Spleen (tissue), 11 donors: ENCODE results near the gene KHK. TPM values are rescaled to one million over a fixed set of nuclear protein-coding genes. Genes with fewer than 3 reads are reported as not detected.

Source experiments
- DNase-seq: peaks from one replicate; pipeline ENCODE4 v3.0.0-alpha.2; 2020
- H3K27ac ChIP-seq, 8 donors: fragments of 200-600 bp; sonication (generic) in 7 of 8; 1 replicate in 4 of 8; 2 replicates in 4 of 8; pipeline versions ENCODE4 v1.5.0 to v1.8.0; 2016 to 2021; ENCODE audit warnings: inconsistent platforms in 4 of 8, mild to moderate bottlenecking in 4 of 8, moderate library complexity in 1 of 8
- H3K27me3 ChIP-seq, 7 donors: fragments of 200-600 bp; sonication (generic) in 6 of 7; replicated peaks in 1 of 7; 1 replicate in 4 of 7; 2 replicates in 3 of 7; pipeline versions ENCODE4 v1.5.0 to v1.8.0; 2016 to 2021; ENCODE audit warnings: inconsistent platforms in 3 of 7, mild to moderate bottlenecking in 1 of 7
- H3K36me3 ChIP-seq, 6 donors: fragments of 200-600 bp; sonication (generic) in 5 of 6; 1 replicate in 4 of 6; 2 replicates in 2 of 6; pipeline versions ENCODE4 v1.5.0 to v1.8.0; 2016 to 2021; ENCODE audit warnings: inconsistent platforms in 2 of 6
- H3K4me1 ChIP-seq, 6 donors: fragments of 200-600 bp; sonication (generic) in 5 of 6; 1 replicate in 3 of 6; 2 replicates in 3 of 6; pipeline versions ENCODE4 v1.5.0 to v1.8.0; 2016 to 2021; ENCODE audit warnings: inconsistent platforms in 3 of 6
- H3K4me3 ChIP-seq, 8 donors: fragments of 200-600 bp; sonication (generic) in 7 of 8; 1 replicate in 4 of 8; 2 replicates in 4 of 8; pipeline versions ENCODE4 v1.5.0 to v1.8.0; 2016 to 2021; ENCODE audit warnings: inconsistent platforms in 4 of 8, mild to moderate bottlenecking in 4 of 8, moderate library complexity in 2 of 8
- H3K9me3 ChIP-seq, 8 donors: fragments of 200-600 bp; sonication (generic) in 7 of 8; 1 replicate in 4 of 8; 2 replicates in 4 of 8; pipeline versions ENCODE4 v1.5.0 to v1.8.0; 2016 to 2021; ENCODE audit warnings: inconsistent platforms in 4 of 8
- CTCF ChIP-seq, 11 experiments: fragments of 200-600 bp in 7 of 11; fragments of 450-650 bp in 4 of 11; sonication (generic) in 4 of 11; IDR thresholded peaks in 8 of 11; conservative IDR thresholded peaks in 3 of 11; 1 replicate in 7 of 11; 2 replicates in 4 of 11; pipeline versions ENCODE4 v1.4.0 to v1.8.0; 2016 to 2021; ENCODE audit warnings: antibody characterized with exemption in 11 of 11, inconsistent platforms in 4 of 11, mild to moderate bottlenecking in 1 of 11
- POLR2A ChIP-seq, 3 donors: fragments of 450-650 bp; IDR thresholded peaks; one replicate each; pipeline ENCODE4 v1.5.1; 2017; ENCODE audit warnings: antibody characterized with exemption in 3 of 3, mild to moderate bottlenecking in 1 of 3
- POLR2AphosphoS5 ChIP-seq, 3 donors: sonication (generic); formaldehyde crosslinking; IDR thresholded peaks; one replicate each; pipeline ENCODE4 v1.5.1; 2017; ENCODE audit warnings: antibody characterized with exemption in 3 of 3
- WGBS, 5 donors: extraction: QIAGEN DNeasy Blood & Tissue Kit in 3 of 5; methylation state at CpG; one replicate each; pipeline versions ENCODE4 v1.1.5 to v1.1.7; 2013 to 2018; 5-methylcytosine and 5-hydroxymethylcytosine counted together
- intact Hi-C: fragments of 100-400 bp; cut with DNase I; formaldehyde crosslinking; loops from one replicate; pipeline ENCODE4 v1.15.0; 2023; ENCODE audit warnings: low total_unique reads
- polyA plus RNA-seq, 3 donors: library from polyadenylated mRNA; stranded (reverse); fragments of 200-250 nt; gene quantifications; one replicate each; pipeline ENCODE4 v1.2.1, GENCODE V29; 2013
- total RNA-seq, 7 donors: library from RNA; depleted of rRNA in 3 of 7; stranded (reverse); fragments of >200 nt in 3 of 7; fragmentation: NEBNext Ultra II Directional in 4 of 7; extraction: Animal tissue kit (Norgen Biotek cat#: 25700) in 4 of 7; gene quantifications; one replicate each; pipeline versions ENCODE4 v1.1.0 to v1.2.1, GENCODE V29; 2016 to 2021
- donor health status: healthy with polysubstance abuse.
- donor health status: DM: no; HTN: no; CAD: no; lungs with moderate emphysema.
- donor health status: DM: no; HTN: no; CAD: no.
- donor health status: Bipolar disorder and iron deficiency.
- donor health status: healthy.
- donor health status: DM: no; HTN: no; CAD: no.
- donor health status: DM: yes; HTN: yes; CAD: no.

KHK gene
- total and polyA plus RNA-seq, 10 donors = 3.3 to 8.3 (median 4.0) TPM

DNA sequence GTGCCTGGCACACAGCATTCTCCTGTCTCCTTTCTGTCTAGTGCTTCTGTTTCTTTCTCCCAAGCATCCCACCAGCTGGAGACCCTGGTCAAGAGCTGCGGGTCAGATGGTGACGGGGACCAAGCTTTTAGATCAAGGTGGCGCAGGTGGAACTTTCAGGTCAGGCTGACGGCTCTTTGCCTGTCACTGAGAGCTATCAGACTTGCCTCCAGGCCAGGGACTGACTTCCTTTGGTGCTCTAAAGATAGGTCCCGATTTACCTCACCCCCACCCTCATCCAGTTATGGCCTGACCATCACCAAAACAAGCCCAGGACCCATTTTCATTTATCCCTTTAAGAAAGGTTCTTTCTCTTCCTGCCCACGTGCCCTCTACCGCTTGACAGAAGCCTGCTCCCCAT lies 9.3 kb upstream of the KHK start:
- peak overlapping the region in 6 of 8 donors; percentile 51 to 97 (median 89) for H3K27ac ChIP-seq
- H3K4me1 ChIP-seq = peaks cover 32 to 98% (median 62%) of the 10 kb centered on the region in 6 donors
- peak; percentile 16 for DNase-seq
- H3K9me3 ChIP-seq = no peaks in the 10 kb centered on the region
- TF ChIP-seq POLR2AphosphoS5 (IDR thresholded peaks at IDR 0.05) = no peak
- no peak for TF ChIP-seq POLR2A (IDR thresholded peaks at IDR 0.05)
- no peak for TF ChIP-seq CTCF (IDR thresholded peaks at IDR 0.05 in 8 of 11, conservative IDR thresholded peaks at IDR 0.05 in 3 of 11)
- no peak overlapping the region for H3K4me3 ChIP-seq
- no peaks in the 10 kb centered on the region for H3K27me3 ChIP-seq
- 69 to 78% (median 70%) methylated on average over 7 of the region's 7 CpGs for WGBS, 5 donors
- intact Hi-C loops = no loop called here
- peaks cover 0 to under 1% (median 0%) of the 10 kb centered on the region in 6 donors for H3K36me3 ChIP-seq

GRCh38 chr2:27078267-27079194 lies 8.0 kb upstream of the KHK start, which contains the start of gene EMILIN1:
TSS of gene EMILIN1 (plus strand) at chr2:27078615. CDS start at chr2:27079066, 451 bp downstream.
- intact Hi-C loops = no loop called here
- TF ChIP-seq POLR2A (IDR thresholded peaks at IDR 0.05) = peak in 1 of 3 donors; percentile 10
- peak; percentile 77 to 87 (median 85) for TF ChIP-seq POLR2AphosphoS5 (IDR thresholded peaks at IDR 0.05)
- TF ChIP-seq CTCF (IDR thresholded peaks at IDR 0.05 in 8 of 11, conservative IDR thresholded peaks at IDR 0.05 in 3 of 11) = no peak
- WGBS, 5 donors = 42 to 65% (median 46%) methylated on average over 34 to 41 of the region's 41 CpGs
- peaks cover 0 to 14% (median 0%) of the 10 kb centered on the region in 6 donors for H3K36me3 ChIP-seq
- no peaks in the 10 kb centered on the region for H3K27me3 ChIP-seq
- peaks cover 29 to 99% (median 57%) of the 10 kb centered on the region in 6 donors for H3K4me1 ChIP-seq
- H3K27ac ChIP-seq = peak within 1 kb of the TSS; percentile 35 to 97 (median 84)
- peak; percentile 82 for DNase-seq
- no peaks in the 10 kb centered on the region for H3K9me3 ChIP-seq
- H3K4me3 ChIP-seq = peak within 1 kb of the TSS; percentile 28 to 65 (median 42)

GRCh38 chr2:27079233-27080139 lies 7.1 kb upstream of the KHK start:
- Histone ChIP-seq H3K4me1 (peaks cover 25 to 99% (median 55%) of the 10 kb centered on the region in 6 donors), H3K27ac (peak overlapping the region in 7 of 8 donors; percentile 62 to 97 (median 85)), H3K4me3 (peak overlapping the region; percentile 28 to 65 (median 42)), H3K9me3 (no peaks in the 10 kb centered on the region), H3K36me3 (peaks cover 0 to 23% (median 0%) of the 10 kb centered on the region in 6 donors), H3K27me3 (no peaks in the 10 kb centered on the region)
- intact Hi-C loops = no loop called here
- DNase-seq = no peak
- no peak for TF ChIP-seq POLR2A (IDR thresholded peaks at IDR 0.05)
- no peak for TF ChIP-seq CTCF (IDR thresholded peaks at IDR 0.05 in 8 of 11, conservative IDR thresholded peaks at IDR 0.05 in 3 of 11)
- WGBS, 5 donors = 57 to 88% (median 69%) methylated on average over 7 to 14 of the region's 14 CpGs
